Measurements from ENCODE around the gene SCAF1.

The SCAF1 gene

GRCh38 chr19:49645592-49645991 is 3.6 kb downstream of the SCAF1 start:
- no peak for DNase-seq

GRCh38 chr19:49645995-49646394 is 4.0 kb downstream of the SCAF1 start:
- no peak for DNase-seq

- no peak for DNase-seq
These were observed 4.6 kb downstream of the SCAF1 start for GRCh38 chr19:49646586-49646985.

GRCh38 chr19:49651029-49651819 is 9.2 kb downstream of the SCAF1 start:
- no peak for DNase-seq

DNA sequence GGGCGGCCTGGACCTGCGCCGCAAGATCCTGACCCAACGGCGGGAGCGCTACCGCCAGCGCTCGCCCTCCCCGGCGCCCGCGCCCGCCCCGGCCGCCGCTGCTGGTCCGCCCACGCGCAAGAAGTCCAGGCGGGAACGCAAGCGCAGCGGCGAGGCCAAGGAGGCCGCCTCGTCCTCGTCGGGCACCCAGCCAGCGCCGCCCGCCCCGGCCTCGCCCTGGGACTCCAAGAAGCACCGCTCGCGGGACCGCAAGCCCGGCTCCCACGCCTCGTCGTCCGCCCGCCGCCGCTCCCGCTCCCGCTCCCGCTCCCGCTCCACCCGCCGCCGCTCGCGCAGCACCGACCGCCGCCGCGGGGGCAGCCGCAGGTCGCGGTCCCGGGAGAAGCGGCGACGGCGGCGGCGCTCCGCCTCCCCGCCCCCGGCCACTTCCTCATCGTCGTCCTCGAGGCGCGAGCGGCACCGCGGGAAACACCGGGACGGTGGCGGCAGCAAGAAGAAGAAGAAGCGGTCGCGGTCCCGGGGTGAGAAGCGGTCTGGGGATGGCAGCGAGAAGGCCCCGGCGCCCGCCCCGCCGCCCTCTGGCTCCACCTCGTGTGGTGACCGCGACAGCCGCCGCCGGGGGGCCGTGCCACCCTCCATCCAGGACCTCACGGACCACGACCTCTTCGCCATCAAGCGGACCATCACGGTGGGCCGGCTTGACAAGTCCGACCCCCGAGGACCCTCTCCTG is 10.0 kb downstream of the SCAF1 start:
- no peak for DNase-seq

- DNase-seq: no peak
These were observed 10.8 kb downstream of the SCAF1 start for GRCh38 chr19:49652551-49653465.

- DNase-seq: no peak
These were observed 11.4 kb downstream of the SCAF1 start for GRCh38 chr19:49653466-49653806.

- no peak for DNase-seq
These were observed 12.6 kb downstream of the SCAF1 start for GRCh38 chr19:49654581-49654980.

- DNase-seq: no peak
These were observed 13.8 kb downstream of the SCAF1 start for GRCh38 chr19:49655570-49656455.

DNA sequence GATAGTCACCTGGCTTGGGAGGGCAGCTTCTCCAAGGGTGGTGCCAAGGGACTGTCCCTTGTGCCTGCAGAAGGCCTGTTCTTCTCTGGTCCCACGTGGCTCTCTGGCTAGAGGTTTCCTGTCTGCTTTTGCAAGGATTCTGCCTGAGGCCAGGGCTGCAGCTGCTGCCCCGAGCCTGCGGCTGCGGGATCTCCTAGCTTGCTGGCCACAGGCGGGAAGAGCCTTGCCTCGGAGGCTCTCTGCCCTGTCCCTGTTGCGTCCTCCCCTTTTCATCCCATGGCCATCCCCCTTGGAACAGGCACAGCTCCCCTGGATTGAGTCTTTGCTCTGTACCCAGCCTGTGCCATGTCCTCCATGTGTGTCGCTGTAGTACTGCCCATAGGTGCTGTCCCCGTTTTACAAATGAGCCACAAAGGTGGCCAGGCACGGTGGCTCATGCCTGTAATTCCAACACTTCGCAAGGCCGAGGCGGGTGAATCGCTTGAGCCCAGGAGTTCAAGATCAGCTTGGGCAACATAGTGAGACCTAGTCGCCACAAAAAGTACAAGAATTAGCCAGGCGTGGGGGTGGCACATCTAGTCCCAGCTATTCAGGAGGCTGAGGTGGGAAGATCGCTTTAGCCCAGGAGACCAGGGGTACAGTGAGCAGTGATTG is 14.6 kb downstream of the SCAF1 start:
- DNase-seq: no peak

GRCh38 chr19:49657493-49658138 is 15.6 kb downstream of the SCAF1 start:
- no peak for DNase-seq

DNA sequence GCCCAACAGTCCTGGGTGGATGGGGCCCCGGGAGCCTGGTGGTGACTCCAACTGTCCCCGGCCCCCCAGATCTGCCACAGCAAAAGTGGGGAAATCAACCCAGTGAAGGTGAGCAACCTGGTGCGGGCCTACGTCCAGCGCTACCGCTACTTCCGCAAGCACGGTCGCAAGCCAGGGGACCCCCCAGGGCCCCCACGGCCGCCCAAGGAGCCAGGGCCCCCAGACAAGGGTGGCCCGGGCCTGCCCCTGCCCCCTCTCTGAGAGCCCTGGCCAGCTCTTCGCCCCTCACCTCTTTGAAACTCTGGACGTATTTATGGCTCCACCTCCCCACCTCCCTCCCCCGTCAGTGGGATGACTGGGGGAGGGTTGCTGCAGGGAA is 16.1 kb downstream of the SCAF1 start:
- no peak for DNase-seq

DNA sequence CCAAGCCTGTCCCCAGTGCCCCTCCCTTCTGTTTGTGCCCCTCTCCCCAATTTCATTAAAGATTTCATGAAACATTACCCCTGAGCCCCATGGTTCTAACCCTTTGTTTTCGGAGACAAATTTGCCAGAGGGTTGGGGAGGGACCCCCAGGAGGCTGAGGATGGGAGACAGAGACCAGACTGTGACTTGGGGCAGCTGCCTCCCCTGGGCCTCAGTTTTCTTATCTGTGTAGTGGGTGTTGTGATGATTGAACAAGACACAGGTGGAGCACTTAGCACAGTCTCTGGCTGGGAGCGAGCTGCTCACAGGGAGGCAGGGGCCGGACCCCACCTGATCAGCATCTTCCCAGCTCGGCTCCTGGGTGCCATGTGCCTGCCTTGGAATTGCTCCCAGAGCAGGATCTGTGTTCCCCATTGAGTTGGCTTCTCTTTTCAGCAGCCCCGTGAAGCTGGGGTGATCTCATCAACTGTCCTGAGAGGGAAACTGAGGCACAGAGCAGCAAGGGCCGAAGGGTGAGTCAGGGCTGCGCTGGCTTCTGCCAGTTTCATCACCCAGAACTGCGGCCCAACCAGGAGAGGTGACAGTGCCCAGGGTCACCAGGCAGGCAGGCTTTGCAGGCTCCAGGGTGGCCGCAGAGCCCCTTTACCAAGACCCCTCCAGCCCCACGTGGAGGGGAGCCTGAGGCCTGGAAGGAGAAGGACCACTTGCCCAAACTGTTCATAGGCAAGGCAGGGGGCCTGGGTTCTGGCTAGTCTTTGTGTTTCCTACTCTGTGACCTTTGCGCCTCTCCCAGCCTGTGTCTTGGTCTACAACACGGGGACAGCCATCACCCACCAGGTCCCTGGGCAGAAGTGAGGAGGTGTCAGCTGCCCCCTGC is 16.8 kb downstream of the SCAF1 start:
- no peak for DNase-seq

- DNase-seq: no peak
These were observed 18.4 kb downstream of the SCAF1 start for GRCh38 chr19:49660338-49660961.

DNA sequence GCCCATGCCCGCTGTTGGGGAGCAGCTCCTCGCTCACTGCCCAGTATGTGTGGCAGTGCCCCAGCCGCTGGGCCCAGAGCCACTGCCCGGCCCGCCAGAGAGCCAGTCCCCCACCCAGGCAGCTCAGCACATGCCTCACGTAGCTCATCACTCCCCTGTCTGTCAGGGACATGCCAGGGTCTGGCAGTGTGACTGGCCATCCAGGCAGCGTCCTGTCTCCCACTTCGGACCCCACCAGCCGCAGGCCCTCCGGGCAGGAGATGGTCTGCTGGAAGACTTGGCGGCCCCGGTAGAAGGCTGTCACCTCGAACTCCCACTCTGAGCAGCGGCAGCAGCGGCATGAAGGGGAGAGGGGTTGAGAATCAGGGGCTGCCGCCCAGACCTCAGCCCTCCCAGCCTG is 20.0 kb downstream of the SCAF1 start:
- DNase-seq: no peak

- DNase-seq: no peak
These were observed 21.2 kb downstream of the SCAF1 start for GRCh38 chr19:49663224-49663623.

DNA sequence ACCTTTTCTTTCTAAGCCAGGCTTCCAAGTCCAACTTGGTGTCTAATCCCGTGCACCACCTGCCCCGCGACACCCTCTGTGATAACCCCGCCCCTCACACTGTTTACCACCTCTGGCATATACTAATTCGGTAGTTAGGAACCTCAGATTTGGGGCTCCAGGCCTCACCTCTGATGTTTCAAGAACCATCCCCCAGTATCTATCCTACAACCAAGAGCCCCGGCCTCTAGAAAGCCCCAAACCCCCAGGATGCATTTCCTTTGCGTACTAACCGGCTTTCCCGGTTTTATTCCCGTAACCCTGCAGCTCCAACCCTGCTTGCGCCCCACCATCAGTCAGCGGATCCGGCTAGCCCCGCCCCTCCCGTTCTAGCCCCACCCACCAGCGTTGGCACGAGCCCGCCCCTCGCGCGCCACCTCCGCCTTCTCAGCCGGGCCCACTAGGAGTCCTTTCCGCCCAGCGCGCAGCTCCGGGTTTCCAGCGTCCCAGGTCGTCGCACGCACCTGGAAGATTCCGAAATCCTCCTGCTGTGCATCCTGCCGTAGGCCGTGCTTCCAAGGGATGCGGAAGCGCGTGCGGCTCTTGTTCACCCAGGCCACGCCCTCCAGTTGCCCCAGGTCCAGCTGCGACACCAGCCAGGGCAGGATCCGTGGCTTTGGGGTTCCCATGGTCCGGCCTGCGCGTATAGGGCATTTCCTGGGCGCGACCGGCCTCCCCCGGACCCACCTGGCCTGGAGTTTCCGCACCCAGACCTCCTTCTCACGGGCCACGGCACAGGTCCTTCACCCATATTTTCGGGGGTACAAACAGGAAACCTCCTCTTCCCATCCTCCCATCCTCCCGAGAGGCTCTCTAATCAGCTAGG is 22.4 kb downstream of the SCAF1 start:
- DNase-seq: peak; percentile 91

GRCh38 chr19:49665036-49665350 is 23.0 kb downstream of the SCAF1 start:
- no peak for DNase-seq

All from stimulated activated CD4-positive, alpha-beta T cell treated with anti-CD3 and anti-CD28 coated beads, Interleukin-4, amount 100 ng/mL, for 24 hours (primary cell).